K562 (cell line): ENCODE results near the gene PACSIN2.

Experiments used
- CBX5 ChIP-seq: IDR thresholded peaks from 2 replicates; pipeline ENCODE4 v1.6.1; 2014; ENCODE audit warnings: low read depth, borderline replicate concordance
- JUN ChIP-seq, 2 experiments: sonication (generic) in 1 of 2; formaldehyde crosslinking in 1 of 2; IDR thresholded peaks; 2 replicates each; pipeline versions ENCODE4 v1.6.1 to v1.8.0; 2012 to 2022; ENCODE audit warnings: borderline replicate concordance in 2 of 2, mild to moderate bottlenecking in 2 of 2, improper control_type of control experiment in 1 of 2, low read depth in 1 of 2, low read length in 1 of 2, missing genetic modification reagents in 1 of 2
- MYC ChIP-seq, 2 experiments: fragments of 250-450 bp in 1 of 2; sonication (Bioruptor Pico) in 1 of 2; IDR thresholded peaks; 2 replicates each; pipeline versions ENCODE4 v1.5.1 to v1.6.1; 2012 to 2021; ENCODE audit warnings: low read depth in 2 of 2, borderline replicate concordance in 1 of 2, improper control_type of control experiment in 1 of 2, low read length in 1 of 2, mild to moderate bottlenecking in 1 of 2, moderate library complexity in 1 of 2
- RAD21 ChIP-seq, 2 experiments: fragments of 250-450 bp in 1 of 2; fragments of 450-650 bp in 1 of 2; sonication (Bioruptor Pico) in 1 of 2; formaldehyde crosslinking in 1 of 2; IDR thresholded peaks in 1 of 2; conservative IDR thresholded peaks in 1 of 2; 2 replicates each; pipeline versions ENCODE4 v1.4.0 to v1.8.0; 2020 to 2022; ENCODE audit warnings: mild to moderate bottlenecking in 2 of 2, moderate library complexity in 1 of 2
- SPI1 ChIP-seq: IDR thresholded peaks from 2 replicates; pipeline ENCODE4 v1.6.1; 2011; ENCODE audit warnings: low read depth, low read length, control low read depth, borderline replicate concordance
- TARDBP ChIP-seq: fragments of 450-650 bp; IDR thresholded peaks from 2 replicates; pipeline ENCODE4 v1.6.1; 2016
- TEAD4 ChIP-seq, 2 experiments: sonication (generic) in 1 of 2; formaldehyde crosslinking in 1 of 2; IDR thresholded peaks; 2 replicates each; pipeline versions ENCODE4 v1.6.1 to v1.8.0; 2012 to 2022; ENCODE audit warnings: borderline replicate concordance in 1 of 2, inconsistent platforms in 1 of 2, low read length in 1 of 2, mild to moderate bottlenecking in 1 of 2, missing genetic modification reagents in 1 of 2
- TFAM ChIP-seq: fragments of 250-450 bp; sonication (Bioruptor Pico); conservative IDR thresholded peaks from 2 replicates; pipeline ENCODE4 v1.5.0; 2021; ENCODE audit warnings: mild to moderate bottlenecking, moderate library complexity
- ZNF583 ChIP-seq: fragments of 250-450 bp; sonication (Bioruptor Pico); IDR thresholded peaks from 2 replicates; pipeline ENCODE4 v1.4.0; 2020
- TF ChIP-seq, protein P1 (sequence below), 3 experiments: IDR thresholded peaks in 2 of 3; conservative IDR thresholded peaks in 1 of 3; 2 replicates each; pipeline ENCODE4 v1.5.1; 2011 to 2012; ENCODE audit warnings: low read length in 3 of 3, mild to moderate bottlenecking in 3 of 3, control low read depth in 2 of 3, improper control_type of control experiment in 1 of 3, inconsistent platforms in 1 of 3, low read depth in 1 of 3, mixed read lengths in 1 of 3, moderate library complexity in 1 of 3; ENCODE audit not compliant: insufficient read depth in 2 of 3
- TF ChIP-seq, protein P2 (sequence below): fragments of 450-650 bp; IDR thresholded peaks from one replicate; pipeline ENCODE4 v1.6.1; 2018; ENCODE audit warnings: mild to moderate bottlenecking, moderate library complexity; ENCODE audit not compliant: partially characterized antibody
- TF ChIP-seq, protein P3 (sequence below): fragments of 450-650 bp; IDR thresholded peaks from 2 replicates; pipeline ENCODE4 v1.6.1; 2016; ENCODE audit warnings: borderline replicate concordance
- TF ChIP-seq, protein P4 (sequence below): sonication (generic); formaldehyde crosslinking; IDR thresholded peaks from 2 replicates; pipeline ENCODE4 v1.8.1; 2023; ENCODE audit warnings: mild to moderate bottlenecking, missing genetic modification reagents, moderate library complexity

DNA sequence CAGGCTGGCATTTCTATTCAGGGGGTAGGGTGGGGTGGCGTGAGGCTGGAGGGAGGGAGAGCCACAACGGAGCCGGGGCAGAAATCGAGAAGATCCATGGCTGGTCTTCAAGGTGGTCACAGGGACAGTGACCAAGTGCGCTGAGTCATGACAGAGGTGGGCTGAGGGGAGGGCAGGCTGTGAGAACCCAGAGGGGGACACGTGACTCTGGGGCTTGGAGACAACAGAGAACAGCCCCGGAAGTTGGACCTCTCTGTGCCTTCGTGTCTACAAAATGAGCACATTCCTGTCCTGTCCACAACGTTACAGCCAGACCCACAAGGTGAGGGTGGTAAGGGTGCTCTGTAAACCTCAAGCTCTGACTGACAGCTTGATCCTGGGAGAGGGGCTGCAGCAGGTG, 122.8 kb downstream of the PACSIN2 start:
- TF ChIP-seq RAD21 (CRISPR knock-in tag; conservative IDR thresholded peaks at IDR 0.05 in 1 of 2, IDR thresholded peaks at IDR 0.05 in 1 of 2), result no peak
- TF ChIP-seq, protein P1, sequence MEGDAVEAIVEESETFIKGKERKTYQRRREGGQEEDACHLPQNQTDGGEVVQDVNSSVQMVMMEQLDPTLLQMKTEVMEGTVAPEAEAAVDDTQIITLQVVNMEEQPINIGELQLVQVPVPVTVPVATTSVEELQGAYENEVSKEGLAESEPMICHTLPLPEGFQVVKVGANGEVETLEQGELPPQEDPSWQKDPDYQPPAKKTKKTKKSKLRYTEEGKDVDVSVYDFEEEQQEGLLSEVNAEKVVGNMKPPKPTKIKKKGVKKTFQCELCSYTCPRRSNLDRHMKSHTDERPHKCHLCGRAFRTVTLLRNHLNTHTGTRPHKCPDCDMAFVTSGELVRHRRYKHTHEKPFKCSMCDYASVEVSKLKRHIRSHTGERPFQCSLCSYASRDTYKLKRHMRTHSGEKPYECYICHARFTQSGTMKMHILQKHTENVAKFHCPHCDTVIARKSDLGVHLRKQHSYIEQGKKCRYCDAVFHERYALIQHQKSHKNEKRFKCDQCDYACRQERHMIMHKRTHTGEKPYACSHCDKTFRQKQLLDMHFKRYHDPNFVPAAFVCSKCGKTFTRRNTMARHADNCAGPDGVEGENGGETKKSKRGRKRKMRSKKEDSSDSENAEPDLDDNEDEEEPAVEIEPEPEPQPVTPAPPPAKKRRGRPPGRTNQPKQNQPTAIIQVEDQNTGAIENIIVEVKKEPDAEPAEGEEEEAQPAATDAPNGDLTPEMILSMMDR (IDR thresholded peaks at IDR 0.05 in 2 of 3, conservative IDR thresholded peaks at IDR 0.05 in 1 of 3; ENCODE audit: insufficient read depth in 2 of 3, low read depth in 1 of 3, low read length in 3 of 3), result no peak
- TF ChIP-seq, protein P2, sequence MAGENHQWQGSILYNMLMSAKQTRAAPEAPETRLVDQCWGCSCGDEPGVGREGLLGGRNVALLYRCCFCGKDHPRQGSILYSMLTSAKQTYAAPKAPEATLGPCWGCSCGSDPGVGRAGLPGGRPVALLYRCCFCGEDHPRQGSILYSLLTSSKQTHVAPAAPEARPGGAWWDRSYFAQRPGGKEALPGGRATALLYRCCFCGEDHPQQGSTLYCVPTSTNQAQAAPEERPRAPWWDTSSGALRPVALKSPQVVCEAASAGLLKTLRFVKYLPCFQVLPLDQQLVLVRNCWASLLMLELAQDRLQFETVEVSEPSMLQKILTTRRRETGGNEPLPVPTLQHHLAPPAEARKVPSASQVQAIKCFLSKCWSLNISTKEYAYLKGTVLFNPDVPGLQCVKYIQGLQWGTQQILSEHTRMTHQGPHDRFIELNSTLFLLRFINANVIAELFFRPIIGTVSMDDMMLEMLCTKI, result no peak
- no peak for TF ChIP-seq ZNF583
- no peak for TF ChIP-seq JUN (IDR thresholded peaks at IDR 0.05; ENCODE audit: borderline replicate concordance, low read depth, low read length)
- TF ChIP-seq JUN (CRISPR knock-in tag; IDR thresholded peaks at IDR 0.05; ENCODE audit: borderline replicate concordance), result no peak
- TF ChIP-seq, protein P3, sequence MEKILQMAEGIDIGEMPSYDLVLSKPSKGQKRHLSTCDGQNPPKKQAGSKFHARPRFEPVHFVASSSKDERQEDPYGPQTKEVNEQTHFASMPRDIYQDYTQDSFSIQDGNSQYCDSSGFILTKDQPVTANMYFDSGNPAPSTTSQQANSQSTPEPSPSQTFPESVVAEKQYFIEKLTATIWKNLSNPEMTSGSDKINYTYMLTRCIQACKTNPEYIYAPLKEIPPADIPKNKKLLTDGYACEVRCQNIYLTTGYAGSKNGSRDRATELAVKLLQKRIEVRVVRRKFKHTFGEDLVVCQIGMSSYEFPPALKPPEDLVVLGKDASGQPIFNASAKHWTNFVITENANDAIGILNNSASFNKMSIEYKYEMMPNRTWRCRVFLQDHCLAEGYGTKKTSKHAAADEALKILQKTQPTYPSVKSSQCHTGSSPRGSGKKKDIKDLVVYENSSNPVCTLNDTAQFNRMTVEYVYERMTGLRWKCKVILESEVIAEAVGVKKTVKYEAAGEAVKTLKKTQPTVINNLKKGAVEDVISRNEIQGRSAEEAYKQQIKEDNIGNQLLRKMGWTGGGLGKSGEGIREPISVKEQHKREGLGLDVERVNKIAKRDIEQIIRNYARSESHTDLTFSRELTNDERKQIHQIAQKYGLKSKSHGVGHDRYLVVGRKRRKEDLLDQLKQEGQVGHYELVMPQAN, result no peak
- TF ChIP-seq TFAM (CRISPR knock-in tag), result no peak
- TF ChIP-seq SPI1, result no peak
- TF ChIP-seq TEAD4 (IDR thresholded peaks at IDR 0.05; ENCODE audit: low read length), result no peak
- TF ChIP-seq TEAD4 (CRISPR knock-in tag; IDR thresholded peaks at IDR 0.05; ENCODE audit: borderline replicate concordance), result no peak
- TF ChIP-seq, protein P4, sequence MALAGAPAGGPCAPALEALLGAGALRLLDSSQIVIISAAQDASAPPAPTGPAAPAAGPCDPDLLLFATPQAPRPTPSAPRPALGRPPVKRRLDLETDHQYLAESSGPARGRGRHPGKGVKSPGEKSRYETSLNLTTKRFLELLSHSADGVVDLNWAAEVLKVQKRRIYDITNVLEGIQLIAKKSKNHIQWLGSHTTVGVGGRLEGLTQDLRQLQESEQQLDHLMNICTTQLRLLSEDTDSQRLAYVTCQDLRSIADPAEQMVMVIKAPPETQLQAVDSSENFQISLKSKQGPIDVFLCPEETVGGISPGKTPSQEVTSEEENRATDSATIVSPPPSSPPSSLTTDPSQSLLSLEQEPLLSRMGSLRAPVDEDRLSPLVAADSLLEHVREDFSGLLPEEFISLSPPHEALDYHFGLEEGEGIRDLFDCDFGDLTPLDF (CRISPR knock-in tag), result no peak
- TF ChIP-seq MYC (IDR thresholded peaks at IDR 0.05; ENCODE audit: low read depth, low read length), result no peak
- TF ChIP-seq MYC (CRISPR knock-in tag; IDR thresholded peaks at IDR 0.05; ENCODE audit: borderline replicate concordance, low read depth), result no peak
- TF ChIP-seq TARDBP, result no peak
- TF ChIP-seq CBX5, result no peak
